WERI-Rb-1 (cell line): ENCODE data around the gene EOMES.
A peak's percentile ranks its signal among the peaks of the same experiment; 100 is the strongest.

Source experiments
- DNase-seq: peaks from one replicate; pipeline ENCODE4 v3.0.0-alpha.2; 2020
- H3K27ac ChIP-seq: fragments of 250-450 bp; sonication (Bioruptor Pico); 2 replicates; pipeline ENCODE4 v1.5.1; 2020; ENCODE audit warnings: mild to moderate bottlenecking, moderate library complexity
- H3K27me3 ChIP-seq: fragments of 250-450 bp; sonication (Bioruptor Pico); 2 replicates; pipeline ENCODE4 v1.5.1; 2021; ENCODE audit warnings: mild to moderate bottlenecking, low read depth, moderate library complexity; ENCODE audit not compliant: insufficient read depth, severe bottlenecking
- H3K36me3 ChIP-seq: fragments of 250-450 bp; sonication (Bioruptor Pico); 2 replicates; pipeline ENCODE4 v1.5.1; 2020; ENCODE audit warnings: mild to moderate bottlenecking, moderate library complexity
- H3K4me3 ChIP-seq: 2 replicates; pipeline ENCODE4 v1.5.1; 2011; ENCODE audit warnings: low read depth, mild to moderate bottlenecking, control low read depth, low read length
- H3K9me3 ChIP-seq: fragments of 250-450 bp; sonication (Bioruptor Pico); 2 replicates; pipeline ENCODE4 v1.5.1; 2021; ENCODE audit warnings: mild to moderate bottlenecking, moderate library complexity; ENCODE audit not compliant: severe bottlenecking
- TF ChIP-seq, protein P1 (sequence below): IDR thresholded peaks from 2 replicates; pipeline ENCODE4 v1.5.1; 2011; ENCODE audit warnings: low read depth, mild to moderate bottlenecking, control low read depth, inconsistent platforms, low read length

The EOMES gene

DNA sequence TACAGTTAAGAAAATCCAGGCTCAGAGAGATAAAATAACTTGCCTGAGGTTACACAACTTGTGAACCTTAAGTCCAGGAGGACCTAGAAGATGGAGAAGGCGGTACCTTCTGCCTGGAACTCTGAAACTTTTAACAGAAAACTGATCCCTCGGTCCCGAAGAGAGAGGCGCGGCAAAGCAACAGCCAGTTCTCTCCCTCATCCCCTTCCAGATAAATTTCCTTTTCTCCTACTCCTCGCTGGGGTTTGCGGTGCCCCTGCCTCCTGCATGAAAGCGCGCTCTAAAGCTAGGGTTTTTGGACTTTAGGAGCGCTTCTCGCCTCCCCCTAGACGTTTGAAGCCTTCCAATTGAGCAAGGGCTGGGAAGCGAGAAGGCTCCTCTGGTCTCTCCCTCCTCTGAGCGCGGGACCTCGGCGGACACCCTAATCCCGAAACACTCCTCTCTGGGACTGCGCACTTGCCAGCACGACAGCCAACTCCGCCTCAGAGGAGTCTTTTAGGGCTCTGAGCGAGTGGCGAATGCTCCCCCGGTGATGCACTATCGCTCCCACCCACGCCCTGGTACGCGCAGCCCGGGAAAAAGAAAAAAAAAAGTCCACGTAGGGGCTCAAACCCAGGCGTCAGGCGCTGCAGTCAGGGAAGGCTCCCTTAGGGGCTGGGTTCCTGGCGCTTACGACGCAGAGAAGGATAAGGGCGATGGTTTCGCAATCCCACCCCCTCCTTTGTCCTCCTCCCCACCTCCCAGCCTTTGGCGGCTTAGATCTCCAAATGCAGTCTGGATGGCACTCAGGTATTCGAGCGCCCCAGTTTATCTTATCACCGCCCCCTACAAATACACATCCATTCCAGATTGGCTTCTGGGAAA lies 7.9 kb upstream of the EOMES start:
- TF ChIP-seq, protein P1, sequence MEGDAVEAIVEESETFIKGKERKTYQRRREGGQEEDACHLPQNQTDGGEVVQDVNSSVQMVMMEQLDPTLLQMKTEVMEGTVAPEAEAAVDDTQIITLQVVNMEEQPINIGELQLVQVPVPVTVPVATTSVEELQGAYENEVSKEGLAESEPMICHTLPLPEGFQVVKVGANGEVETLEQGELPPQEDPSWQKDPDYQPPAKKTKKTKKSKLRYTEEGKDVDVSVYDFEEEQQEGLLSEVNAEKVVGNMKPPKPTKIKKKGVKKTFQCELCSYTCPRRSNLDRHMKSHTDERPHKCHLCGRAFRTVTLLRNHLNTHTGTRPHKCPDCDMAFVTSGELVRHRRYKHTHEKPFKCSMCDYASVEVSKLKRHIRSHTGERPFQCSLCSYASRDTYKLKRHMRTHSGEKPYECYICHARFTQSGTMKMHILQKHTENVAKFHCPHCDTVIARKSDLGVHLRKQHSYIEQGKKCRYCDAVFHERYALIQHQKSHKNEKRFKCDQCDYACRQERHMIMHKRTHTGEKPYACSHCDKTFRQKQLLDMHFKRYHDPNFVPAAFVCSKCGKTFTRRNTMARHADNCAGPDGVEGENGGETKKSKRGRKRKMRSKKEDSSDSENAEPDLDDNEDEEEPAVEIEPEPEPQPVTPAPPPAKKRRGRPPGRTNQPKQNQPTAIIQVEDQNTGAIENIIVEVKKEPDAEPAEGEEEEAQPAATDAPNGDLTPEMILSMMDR = no peak
- peaks cover 61% of the 10 kb centered on the region for H3K27me3 ChIP-seq
- peak overlapping the region; percentile 40 for H3K4me3 ChIP-seq
- no peak overlapping the region for H3K27ac ChIP-seq
- no peak for DNase-seq
- H3K9me3 ChIP-seq = no peaks in the 10 kb centered on the region
- no peaks in the 10 kb centered on the region for H3K36me3 ChIP-seq

- TF ChIP-seq, protein P1 = no peak
- no peak overlapping the region for H3K4me3 ChIP-seq
- peaks cover 66% of the 10 kb centered on the region for H3K27me3 ChIP-seq
- H3K36me3 ChIP-seq = no peaks in the 10 kb centered on the region
- H3K9me3 ChIP-seq = no peaks in the 10 kb centered on the region
- H3K27ac ChIP-seq = no peak overlapping the region
- DNase-seq = no peak
Observed at GRCh38 chr3:27729325-27729724, 7.2 kb upstream of the EOMES start.

GRCh38 chr3:27728195-27729087 lies 6.3 kb upstream of the EOMES start:
- peak; percentile 62 for DNase-seq
- Histone ChIP-seq H3K27ac (no peak overlapping the region), H3K27me3 (peaks cover 74% of the 10 kb centered on the region), H3K36me3 (no peaks in the 10 kb centered on the region), H3K9me3 (no peaks in the 10 kb centered on the region), H3K4me3 (peak overlapping the region; percentile 43)
- TF ChIP-seq, protein P1 = peak; percentile 52

DNA sequence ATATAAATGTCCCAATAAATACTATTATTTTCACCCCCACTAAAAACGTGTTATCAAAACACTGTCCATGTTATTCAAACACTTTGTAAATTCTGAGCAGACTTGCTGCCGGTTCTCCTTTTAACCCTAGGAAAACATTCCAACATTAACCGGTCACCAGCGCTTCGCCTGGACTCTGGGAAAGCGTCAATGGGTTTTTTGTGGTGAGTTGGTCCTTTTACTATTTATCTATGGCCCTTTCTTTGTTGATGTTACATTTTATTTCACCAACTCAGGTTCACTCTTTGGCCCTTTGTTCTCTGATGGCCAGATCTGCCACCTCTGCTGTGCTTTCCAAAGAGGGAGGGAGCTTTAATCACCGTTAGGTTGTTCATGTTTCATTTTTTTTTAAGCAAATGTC lies 4.1 kb upstream of the EOMES start:
- Histone ChIP-seq H3K27ac (no peak overlapping the region), H3K36me3 (no peaks in the 10 kb centered on the region), H3K9me3 (no peaks in the 10 kb centered on the region), H3K4me3 (no peak overlapping the region), H3K27me3 (peaks cover 89% of the 10 kb centered on the region)
- TF ChIP-seq, protein P1 = no peak
- DNase-seq = no peak

DNA sequence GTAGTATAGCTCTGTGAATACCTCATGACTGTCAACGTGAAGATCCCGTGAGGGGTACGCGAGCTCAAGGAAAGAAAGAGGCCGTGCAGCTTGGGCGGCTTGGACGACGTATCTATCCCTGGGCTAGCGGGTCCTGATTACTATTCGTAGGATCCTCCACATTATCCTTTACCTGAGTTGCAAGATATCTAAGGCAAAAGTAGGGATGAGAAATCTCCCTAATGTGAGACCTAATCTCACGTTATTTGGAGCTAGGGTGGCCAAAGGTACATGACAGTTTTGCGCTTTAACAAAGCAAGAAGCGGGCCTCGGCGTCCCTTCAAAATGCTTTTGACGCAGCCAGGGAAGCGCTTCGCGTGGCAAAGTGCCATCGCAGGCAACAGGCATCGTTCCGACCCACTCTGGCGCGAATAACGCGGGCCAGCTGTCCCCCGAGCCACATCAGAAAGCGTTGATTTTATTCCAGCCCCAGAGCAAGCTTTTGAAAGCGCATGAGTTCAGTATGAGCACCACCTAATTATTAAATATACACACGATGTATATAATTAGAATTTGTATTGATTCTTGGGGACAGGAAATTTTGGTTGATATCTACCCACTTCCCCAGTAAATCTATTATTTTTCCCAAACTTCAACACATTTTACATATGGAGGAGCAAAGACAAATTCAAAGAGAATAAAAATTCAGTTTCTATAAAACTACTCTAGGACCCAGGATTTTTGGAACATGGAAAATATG lies 2.5 kb upstream of the EOMES start:
- H3K27ac ChIP-seq = no peak overlapping the region
- no peak overlapping the region for H3K4me3 ChIP-seq
- H3K27me3 ChIP-seq = peaks cover 86% of the 10 kb centered on the region
- DNase-seq = no peak
- no peaks in the 10 kb centered on the region for H3K36me3 ChIP-seq
- H3K9me3 ChIP-seq = no peaks in the 10 kb centered on the region
- TF ChIP-seq, protein P1 = no peak
